Loucy (cell line): ENCODE data around the gene MINK1.

Experiments
- EZH2phosphoT487 ChIP-seq: fragments of 200-600 bp; IDR thresholded peaks from 2 replicates; pipeline ENCODE4 v1.6.1; 2018; ENCODE audit warnings: antibody characterized with exemption, mild to moderate bottlenecking, moderate library complexity, borderline replicate concordance
- TF ChIP-seq, protein P1 (sequence below): fragments of 200-600 bp; sonication (generic); conservative IDR thresholded peaks from 2 replicates; pipeline ENCODE4 v1.5.1; 2014; ENCODE audit warnings: mild to moderate bottlenecking, antibody characterized with exemption, low read length

DNA sequence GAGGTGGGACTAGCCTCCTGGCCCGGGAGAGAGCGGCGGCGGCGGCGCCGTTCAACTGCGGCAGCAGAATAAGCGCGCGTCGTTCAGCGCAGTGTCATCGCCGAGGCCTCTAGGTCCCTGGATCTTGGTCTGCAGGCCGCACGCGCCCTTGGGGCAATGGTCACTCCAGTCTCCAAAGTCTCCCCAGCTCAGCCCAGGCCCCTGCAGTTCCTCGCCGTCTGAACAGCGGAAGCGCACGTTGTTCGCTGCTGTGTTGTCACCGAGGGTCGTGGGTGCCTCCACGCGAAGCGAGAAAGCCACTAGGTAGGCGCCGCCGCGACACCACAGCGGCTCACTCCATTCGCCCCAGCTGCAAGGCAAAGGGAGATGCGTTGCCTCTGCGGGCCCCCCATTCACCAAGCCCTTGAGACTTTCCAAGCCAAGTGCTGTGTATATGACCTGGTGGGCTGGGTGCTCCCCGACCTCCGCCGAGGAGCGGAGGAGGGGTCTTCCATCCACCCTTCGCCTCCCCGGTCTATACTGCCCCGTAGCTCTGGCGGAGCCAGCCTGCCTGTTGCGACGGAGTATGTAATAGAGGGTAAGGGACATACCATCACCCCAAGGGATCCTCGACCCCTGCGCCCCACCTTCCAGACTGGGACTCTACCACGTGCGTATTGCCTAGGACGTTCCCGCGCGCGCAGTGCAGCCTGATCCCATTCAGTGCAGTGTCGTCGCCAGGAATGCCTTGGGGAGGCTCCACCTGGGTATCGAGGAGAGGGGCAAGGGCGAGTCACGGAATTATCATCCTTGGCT, 47.6 kb upstream of the MINK1 start:
- TF ChIP-seq, protein P1, sequence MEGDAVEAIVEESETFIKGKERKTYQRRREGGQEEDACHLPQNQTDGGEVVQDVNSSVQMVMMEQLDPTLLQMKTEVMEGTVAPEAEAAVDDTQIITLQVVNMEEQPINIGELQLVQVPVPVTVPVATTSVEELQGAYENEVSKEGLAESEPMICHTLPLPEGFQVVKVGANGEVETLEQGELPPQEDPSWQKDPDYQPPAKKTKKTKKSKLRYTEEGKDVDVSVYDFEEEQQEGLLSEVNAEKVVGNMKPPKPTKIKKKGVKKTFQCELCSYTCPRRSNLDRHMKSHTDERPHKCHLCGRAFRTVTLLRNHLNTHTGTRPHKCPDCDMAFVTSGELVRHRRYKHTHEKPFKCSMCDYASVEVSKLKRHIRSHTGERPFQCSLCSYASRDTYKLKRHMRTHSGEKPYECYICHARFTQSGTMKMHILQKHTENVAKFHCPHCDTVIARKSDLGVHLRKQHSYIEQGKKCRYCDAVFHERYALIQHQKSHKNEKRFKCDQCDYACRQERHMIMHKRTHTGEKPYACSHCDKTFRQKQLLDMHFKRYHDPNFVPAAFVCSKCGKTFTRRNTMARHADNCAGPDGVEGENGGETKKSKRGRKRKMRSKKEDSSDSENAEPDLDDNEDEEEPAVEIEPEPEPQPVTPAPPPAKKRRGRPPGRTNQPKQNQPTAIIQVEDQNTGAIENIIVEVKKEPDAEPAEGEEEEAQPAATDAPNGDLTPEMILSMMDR, result no peak
- TF ChIP-seq EZH2phosphoT487, result no peak
